ENCODE data around the gene SLC34A1. TPM values are rescaled to one million over a fixed set of nuclear protein-coding genes. Genes with fewer than 3 reads are reported as not detected.

The SLC34A1 gene
- polyA plus RNA-seq, 3 donors: not detected

- peaks cover 14% of the 10 kb centered on the region for H3K4me1 Mint-ChIP-seq
- intact Hi-C loops (cut with micrococcal nuclease): no loop called here
- H3K4me1 ChIP-seq (ENCODE audit: control insufficient read depth in 1 of 2, insufficient read depth in 2 of 2, low read length in 2 of 2): peaks cover 2 to 6% of the 10 kb centered on the region in 2 donors
Measured at GRCh38 chr5:177335701-177336065, 48.6 kb upstream of the SLC34A1 start.

GRCh38 chr5:177336112-177336511, 48.1 kb upstream of the SLC34A1 start:
- H3K27ac ChIP-seq (ENCODE audit: low read depth in 1 of 2, low read length in 2 of 2): no peak overlapping the region
- no peak overlapping the region for H3K4me2 ChIP-seq (replicated peaks; ENCODE audit: extremely low read depth, low read length, poor library complexity, severe bottlenecking)
- 55% methylated on average over 12 of the region's 12 CpGs for WGBS (ENCODE audit: insufficient coverage)
- no peaks in the 10 kb centered on the region for H3K27me3 ChIP-seq (ENCODE audit: control insufficient read depth in 2 of 2, insufficient read depth in 2 of 2, low read length in 2 of 2)
- H3K79me2 ChIP-seq (ENCODE audit: insufficient read depth, low read length): peaks cover 17% of the 10 kb centered on the region
- H2AFZ ChIP-seq (ENCODE audit: insufficient read depth, low read depth, low read length, poor library complexity, severe bottlenecking): no peak overlapping the region
- DNase-seq: peak; percentile 32 to 48 (median 33)
- TF ChIP-seq, protein P1, sequence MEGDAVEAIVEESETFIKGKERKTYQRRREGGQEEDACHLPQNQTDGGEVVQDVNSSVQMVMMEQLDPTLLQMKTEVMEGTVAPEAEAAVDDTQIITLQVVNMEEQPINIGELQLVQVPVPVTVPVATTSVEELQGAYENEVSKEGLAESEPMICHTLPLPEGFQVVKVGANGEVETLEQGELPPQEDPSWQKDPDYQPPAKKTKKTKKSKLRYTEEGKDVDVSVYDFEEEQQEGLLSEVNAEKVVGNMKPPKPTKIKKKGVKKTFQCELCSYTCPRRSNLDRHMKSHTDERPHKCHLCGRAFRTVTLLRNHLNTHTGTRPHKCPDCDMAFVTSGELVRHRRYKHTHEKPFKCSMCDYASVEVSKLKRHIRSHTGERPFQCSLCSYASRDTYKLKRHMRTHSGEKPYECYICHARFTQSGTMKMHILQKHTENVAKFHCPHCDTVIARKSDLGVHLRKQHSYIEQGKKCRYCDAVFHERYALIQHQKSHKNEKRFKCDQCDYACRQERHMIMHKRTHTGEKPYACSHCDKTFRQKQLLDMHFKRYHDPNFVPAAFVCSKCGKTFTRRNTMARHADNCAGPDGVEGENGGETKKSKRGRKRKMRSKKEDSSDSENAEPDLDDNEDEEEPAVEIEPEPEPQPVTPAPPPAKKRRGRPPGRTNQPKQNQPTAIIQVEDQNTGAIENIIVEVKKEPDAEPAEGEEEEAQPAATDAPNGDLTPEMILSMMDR (IDR thresholded peaks at IDR 0.05): peak; percentile 54
- Mint-ChIP-seq H3K4me3 (no peak overlapping the region), H3K9me3 (peaks cover 0 to 2% (median 0%) of the 10 kb centered on the region in 7 donors), H3K27me3 (ENCODE audit: low read depth in 3 of 3) (peaks cover under 1 to 10% (median 2%) of the 10 kb centered on the region in 3 donors), H3K27ac (no peak overlapping the region), H3K36me3 (peaks cover 82 to 96% of the 10 kb centered on the region in 2 donors), H3K4me1 (peaks cover 14% of the 10 kb centered on the region)
- H4K20me1 ChIP-seq (ENCODE audit: insufficient read depth, low read length): peaks cover 92% of the 10 kb centered on the region
- no peak overlapping the region for H3K4me3 ChIP-seq (replicated peaks in 1 of 3; ENCODE audit: low read depth in 2 of 3, low read length in 3 of 3)
- H3K4me1 ChIP-seq (ENCODE audit: control insufficient read depth in 1 of 2, insufficient read depth in 2 of 2, low read length in 2 of 2): peaks cover 2 to 6% of the 10 kb centered on the region in 2 donors
- intact Hi-C loops (cut with micrococcal nuclease): no loop called here
- H3K9me3 ChIP-seq (replicated peaks in 1 of 2; ENCODE audit: control insufficient read depth in 1 of 2, insufficient read depth in 1 of 2, low read length in 2 of 2): no peaks in the 10 kb centered on the region
- no peak overlapping the region for H3K9ac ChIP-seq (ENCODE audit: insufficient read depth, low read length, poor library complexity, severe bottlenecking)
- H3K36me3 ChIP-seq (replicated peaks in 1 of 2; ENCODE audit: control insufficient read depth in 1 of 2, insufficient read depth in 2 of 2, low read length in 2 of 2): peaks cover 83 to 94% of the 10 kb centered on the region in 2 donors

More at GRCh38 chr5:177335701-177336065, 48.6 kb upstream of the SLC34A1 start:
- no peaks in the 10 kb centered on the region for H3K27me3 ChIP-seq (ENCODE audit: control insufficient read depth in 2 of 2, insufficient read depth in 2 of 2, low read length in 2 of 2)
- H3K79me2 ChIP-seq (ENCODE audit: insufficient read depth, low read length): peaks cover 17% of the 10 kb centered on the region
- no peaks in the 10 kb centered on the region for H3K9me3 ChIP-seq (replicated peaks in 1 of 2; ENCODE audit: control insufficient read depth in 1 of 2, insufficient read depth in 1 of 2, low read length in 2 of 2)
- H3K4me2 ChIP-seq (replicated peaks; ENCODE audit: extremely low read depth, low read length, poor library complexity, severe bottlenecking): no peak overlapping the region
- Mint-ChIP-seq H3K27ac (no peak overlapping the region), H3K4me3 (no peak overlapping the region), H3K9me3 (peaks cover 0 to 2% (median 0%) of the 10 kb centered on the region in 7 donors), H3K27me3 (ENCODE audit: low read depth in 3 of 3) (peaks cover 2 to 10% (median 3%) of the 10 kb centered on the region in 3 donors), H3K36me3 (peaks cover 85 to 96% of the 10 kb centered on the region in 2 donors)
- no peak overlapping the region for H3K4me3 ChIP-seq (replicated peaks in 1 of 3; ENCODE audit: low read depth in 2 of 3, low read length in 3 of 3)
- H2AFZ ChIP-seq (ENCODE audit: insufficient read depth, low read depth, low read length, poor library complexity, severe bottlenecking): no peak overlapping the region
- WGBS (ENCODE audit: insufficient coverage): 100% methylated on average over 7 of the region's 7 CpGs
- DNase-seq: no peak
- no peak overlapping the region for H3K9ac ChIP-seq (ENCODE audit: insufficient read depth, low read length, poor library complexity, severe bottlenecking)
- H3K27ac ChIP-seq (ENCODE audit: low read depth in 1 of 2, low read length in 2 of 2): no peak overlapping the region
- peaks cover 84 to 96% of the 10 kb centered on the region in 2 donors for H3K36me3 ChIP-seq (replicated peaks in 1 of 2; ENCODE audit: control insufficient read depth in 1 of 2, insufficient read depth in 2 of 2, low read length in 2 of 2)
- H4K20me1 ChIP-seq (ENCODE audit: insufficient read depth, low read length): peaks cover 95% of the 10 kb centered on the region
- TF ChIP-seq, protein P1 (IDR thresholded peaks at IDR 0.05): no peak

All from CD14-positive monocyte (primary cell).